ENCODE results near the gene GLT1D1. TPM values are rescaled to one million over a fixed set of nuclear protein-coding genes. Genes with fewer than 3 reads are reported as not detected.

GLT1D1 gene
- polyA plus RNA-seq, 1 donor = 0.91 TPM

DNA sequence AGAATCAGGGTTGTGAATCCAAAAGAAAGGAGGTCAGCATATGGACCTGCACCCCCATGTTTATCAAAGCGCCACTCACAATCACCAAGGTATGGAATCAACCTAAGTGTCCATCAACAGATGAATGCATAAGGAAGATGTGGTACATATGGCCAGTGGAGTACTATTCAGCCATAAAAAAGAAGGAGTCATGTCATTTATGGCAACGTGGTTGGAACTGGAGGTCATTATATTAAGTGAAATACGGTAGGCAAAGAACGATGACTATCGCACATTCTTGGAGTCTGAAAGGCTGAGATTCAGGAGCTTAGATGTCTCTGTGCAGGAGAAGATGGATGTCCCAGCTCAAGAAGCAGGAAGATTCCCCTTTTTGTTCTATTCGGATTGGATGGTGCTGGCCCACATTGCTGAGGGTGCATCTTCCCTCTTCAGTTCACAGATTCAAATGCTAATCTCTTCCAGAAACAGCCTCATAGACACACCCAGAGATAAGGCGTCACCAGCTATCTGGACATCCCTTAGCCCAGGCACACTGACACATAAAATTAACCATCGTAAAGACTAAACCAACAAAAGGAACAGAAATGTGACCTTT is 108.1 kb downstream of the GLT1D1 start:
- DNase-seq = no peak
- 17% methylated on average over 1 of the region's 8 CpGs for WGBS (ENCODE audit: insufficient coverage, low lambda C conversion rate)
- H3K9me3 ChIP-seq (ENCODE audit: control insufficient read depth, low read depth, low read length) = no peaks in the 10 kb centered on the region
- H3K27ac ChIP-seq (ENCODE audit: low read length) = no peak overlapping the region
- H3K36me3 ChIP-seq (ENCODE audit: control insufficient read depth, insufficient read depth, low read length) = no peaks in the 10 kb centered on the region
- H3K4me1 ChIP-seq (ENCODE audit: control insufficient read depth, insufficient read depth, low read length) = no peaks in the 10 kb centered on the region
- H3K4me3 ChIP-seq (ENCODE audit: low read length) = no peak overlapping the region
- H3K27me3 ChIP-seq (ENCODE audit: control insufficient read depth, insufficient read depth, low read length) = no peaks in the 10 kb centered on the region

GRCh38 chr12:128961957-128962356 is 108.7 kb downstream of the GLT1D1 start:
- H3K4me3 ChIP-seq (ENCODE audit: low read length) = no peak overlapping the region
- H3K9me3 ChIP-seq (ENCODE audit: control insufficient read depth, low read depth, low read length) = no peaks in the 10 kb centered on the region
- no peaks in the 10 kb centered on the region for H3K36me3 ChIP-seq (ENCODE audit: control insufficient read depth, insufficient read depth, low read length)
- H3K4me1 ChIP-seq (ENCODE audit: control insufficient read depth, insufficient read depth, low read length) = no peaks in the 10 kb centered on the region
- H3K27ac ChIP-seq (ENCODE audit: low read length) = no peak overlapping the region
- H3K27me3 ChIP-seq (ENCODE audit: control insufficient read depth, insufficient read depth, low read length) = no peaks in the 10 kb centered on the region
- whole genome bisulfite sequencing (ENCODE audit: insufficient coverage, low lambda C conversion rate) = no CpG with 5 or more reads among the region's 11 CpGs
- DNase-seq = no peak

GRCh38 chr12:128966203-128966810 is 113.0 kb downstream of the GLT1D1 start:
- DNase-seq = no peak
- Histone ChIP-seq H3K27me3 (ENCODE audit: control insufficient read depth, insufficient read depth, low read length) (peaks cover 16% of the 10 kb centered on the region), H3K36me3 (ENCODE audit: control insufficient read depth, insufficient read depth, low read length) (no peaks in the 10 kb centered on the region), H3K27ac (ENCODE audit: low read length) (no peak overlapping the region), H3K4me1 (ENCODE audit: control insufficient read depth, insufficient read depth, low read length) (no peaks in the 10 kb centered on the region), H3K4me3 (ENCODE audit: low read length) (no peak overlapping the region), H3K9me3 (ENCODE audit: control insufficient read depth, low read depth, low read length) (no peaks in the 10 kb centered on the region)
- no CpG with 5 or more reads among the region's 6 CpGs for WGBS (ENCODE audit: insufficient coverage, low lambda C conversion rate)

DNA sequence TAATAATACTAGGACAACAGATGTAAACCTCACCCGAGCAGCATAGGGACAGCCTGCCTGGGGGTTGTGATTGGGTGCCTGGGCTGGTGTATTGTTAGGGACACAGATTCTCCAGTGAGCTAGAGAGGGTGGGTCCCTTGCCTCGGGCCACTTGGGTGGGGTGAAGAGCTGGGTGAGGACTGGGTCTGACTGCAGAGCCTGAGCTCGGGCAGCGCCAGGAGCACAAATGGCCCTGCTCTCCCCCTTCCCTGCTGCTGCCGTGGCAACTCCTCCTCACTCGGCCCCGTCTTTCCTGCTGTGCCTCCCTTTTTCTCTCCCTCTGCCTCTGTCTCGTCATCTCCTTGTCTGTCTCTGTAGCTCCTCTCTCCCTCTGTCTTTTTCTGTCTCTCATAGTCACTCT is 115.4 kb downstream of the GLT1D1 start:
- Histone ChIP-seq H3K27me3 (ENCODE audit: control insufficient read depth, insufficient read depth, low read length) (peaks cover 16% of the 10 kb centered on the region), H3K36me3 (ENCODE audit: control insufficient read depth, insufficient read depth, low read length) (no peaks in the 10 kb centered on the region), H3K4me3 (ENCODE audit: low read length) (no peak overlapping the region), H3K27ac (ENCODE audit: low read length) (no peak overlapping the region), H3K9me3 (ENCODE audit: control insufficient read depth, low read depth, low read length) (no peaks in the 10 kb centered on the region), H3K4me1 (ENCODE audit: control insufficient read depth, insufficient read depth, low read length) (no peaks in the 10 kb centered on the region)
- no peak for DNase-seq
- 40% methylated on average over 1 of the region's 8 CpGs for WGBS (ENCODE audit: insufficient coverage, low lambda C conversion rate)

DNA sequence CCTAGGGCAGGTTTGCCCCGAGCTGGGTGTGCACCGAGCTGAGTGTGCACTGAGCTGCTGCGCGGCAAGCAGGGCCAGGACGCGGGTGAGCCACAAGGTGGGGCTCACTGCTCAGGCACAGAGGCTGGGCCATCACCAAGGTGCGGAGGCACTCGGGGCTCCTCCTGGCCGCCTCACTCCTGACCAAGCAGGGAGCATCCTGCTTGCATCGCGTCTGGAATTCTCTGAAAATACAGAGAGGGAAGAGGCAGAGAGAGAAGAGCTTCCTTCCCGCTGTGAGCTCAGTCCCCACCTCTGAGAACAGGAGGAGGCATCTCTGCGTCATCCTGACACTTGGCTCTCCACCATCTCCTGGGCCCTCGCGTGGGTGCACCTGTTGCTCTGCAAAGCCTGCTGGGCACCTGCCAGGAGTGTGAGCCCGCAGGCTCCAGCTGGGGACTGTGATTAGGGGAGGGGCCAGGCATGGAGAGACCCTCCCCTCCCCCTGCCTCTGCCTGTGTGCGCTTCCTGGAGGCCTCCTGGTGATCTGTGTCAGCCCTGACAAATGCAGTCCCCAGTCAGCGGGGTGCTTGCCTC is 116.3 kb downstream of the GLT1D1 start:
- no peak overlapping the region for H3K4me3 ChIP-seq (ENCODE audit: low read length)
- no peak overlapping the region for H3K27ac ChIP-seq (ENCODE audit: low read length)
- H3K4me1 ChIP-seq (ENCODE audit: control insufficient read depth, insufficient read depth, low read length) = no peaks in the 10 kb centered on the region
- no CpG with 5 or more reads among the region's 18 CpGs for WGBS (ENCODE audit: insufficient coverage, low lambda C conversion rate)
- peaks cover 20% of the 10 kb centered on the region for H3K27me3 ChIP-seq (ENCODE audit: control insufficient read depth, insufficient read depth, low read length)
- no peaks in the 10 kb centered on the region for H3K36me3 ChIP-seq (ENCODE audit: control insufficient read depth, insufficient read depth, low read length)
- DNase-seq = peak in 1 of 2 donors; percentile 14
- H3K9me3 ChIP-seq (ENCODE audit: control insufficient read depth, low read depth, low read length) = no peaks in the 10 kb centered on the region

DNA sequence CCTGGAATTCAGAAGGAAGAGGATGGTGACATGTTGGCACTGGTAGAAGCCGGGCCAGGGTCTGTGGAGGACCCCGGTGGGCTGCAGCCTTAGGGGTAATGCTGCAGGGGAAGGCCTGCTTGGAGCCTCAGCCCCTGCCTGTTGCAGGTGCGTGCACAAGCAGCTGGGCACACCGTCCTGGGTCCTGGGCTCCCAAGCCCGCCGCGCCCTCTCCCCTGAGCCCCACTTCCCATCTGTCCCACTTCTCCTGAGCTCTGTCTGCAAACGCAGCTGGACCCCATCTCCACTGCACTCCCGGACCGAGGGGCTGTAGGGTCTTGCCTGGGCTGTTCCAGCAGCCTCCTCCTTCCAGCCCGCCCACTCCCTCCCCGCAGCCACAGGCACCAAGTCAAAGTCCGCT is 116.8 kb downstream of the GLT1D1 start:
- Histone ChIP-seq H3K4me3 (ENCODE audit: low read length) (no peak overlapping the region), H3K9me3 (ENCODE audit: control insufficient read depth, low read depth, low read length) (no peaks in the 10 kb centered on the region), H3K36me3 (ENCODE audit: control insufficient read depth, insufficient read depth, low read length) (no peaks in the 10 kb centered on the region), H3K27me3 (ENCODE audit: control insufficient read depth, insufficient read depth, low read length) (peaks cover 23% of the 10 kb centered on the region), H3K4me1 (ENCODE audit: control insufficient read depth, insufficient read depth, low read length) (no peaks in the 10 kb centered on the region), H3K27ac (ENCODE audit: low read length) (no peak overlapping the region)
- no peak for DNase-seq
- WGBS (ENCODE audit: insufficient coverage, low lambda C conversion rate) = no CpG with 5 or more reads among the region's 13 CpGs

GRCh38 chr12:128970941-128971340 is 117.7 kb downstream of the GLT1D1 start:
- H3K27me3 ChIP-seq (ENCODE audit: control insufficient read depth, insufficient read depth, low read length) = peaks cover 24% of the 10 kb centered on the region
- no peaks in the 10 kb centered on the region for H3K36me3 ChIP-seq (ENCODE audit: control insufficient read depth, insufficient read depth, low read length)
- H3K27ac ChIP-seq (ENCODE audit: low read length) = no peak overlapping the region
- no peak for DNase-seq
- H3K4me1 ChIP-seq (ENCODE audit: control insufficient read depth, insufficient read depth, low read length) = no peaks in the 10 kb centered on the region
- no peak overlapping the region for H3K4me3 ChIP-seq (ENCODE audit: low read length)
- 100% methylated on average over 3 of the region's 13 CpGs for WGBS (ENCODE audit: insufficient coverage, low lambda C conversion rate)
- H3K9me3 ChIP-seq (ENCODE audit: control insufficient read depth, low read depth, low read length) = no peaks in the 10 kb centered on the region

GRCh38 chr12:128971802-128972201 is 118.5 kb downstream of the GLT1D1 start:
- no CpG with 5 or more reads among the region's 11 CpGs for WGBS (ENCODE audit: insufficient coverage, low lambda C conversion rate)
- Histone ChIP-seq H3K27me3 (ENCODE audit: control insufficient read depth, insufficient read depth, low read length) (peaks cover 28% of the 10 kb centered on the region), H3K27ac (ENCODE audit: low read length) (no peak overlapping the region), H3K36me3 (ENCODE audit: control insufficient read depth, insufficient read depth, low read length) (no peaks in the 10 kb centered on the region), H3K4me1 (ENCODE audit: control insufficient read depth, insufficient read depth, low read length) (no peaks in the 10 kb centered on the region), H3K9me3 (ENCODE audit: control insufficient read depth, low read depth, low read length) (no peaks in the 10 kb centered on the region), H3K4me3 (ENCODE audit: low read length) (no peak overlapping the region)
- DNase-seq = no peak

- Histone ChIP-seq H3K27me3 (ENCODE audit: control insufficient read depth, insufficient read depth, low read length) (peaks cover 28% of the 10 kb centered on the region), H3K27ac (ENCODE audit: low read length) (no peak overlapping the region), H3K4me1 (ENCODE audit: control insufficient read depth, insufficient read depth, low read length) (no peaks in the 10 kb centered on the region), H3K9me3 (ENCODE audit: control insufficient read depth, low read depth, low read length) (no peaks in the 10 kb centered on the region), H3K36me3 (ENCODE audit: control insufficient read depth, insufficient read depth, low read length) (no peaks in the 10 kb centered on the region), H3K4me3 (ENCODE audit: low read length) (no peak overlapping the region)
- WGBS (ENCODE audit: insufficient coverage, low lambda C conversion rate) = 33% methylated on average over 2 of the region's 20 CpGs
- no peak for DNase-seq
Measured at GRCh38 chr12:128973883-128974681, 120.8 kb downstream of the GLT1D1 start.

GRCh38 chr12:128974881-128975280 is 121.6 kb downstream of the GLT1D1 start:
- H3K9me3 ChIP-seq (ENCODE audit: control insufficient read depth, low read depth, low read length) = no peaks in the 10 kb centered on the region
- no peak overlapping the region for H3K27ac ChIP-seq (ENCODE audit: low read length)
- H3K27me3 ChIP-seq (ENCODE audit: control insufficient read depth, insufficient read depth, low read length) = peaks cover 20% of the 10 kb centered on the region
- no peak for DNase-seq
- no CpG with 5 or more reads among the region's 11 CpGs for WGBS (ENCODE audit: insufficient coverage, low lambda C conversion rate)
- H3K4me3 ChIP-seq (ENCODE audit: low read length) = no peak overlapping the region
- H3K36me3 ChIP-seq (ENCODE audit: control insufficient read depth, insufficient read depth, low read length) = no peaks in the 10 kb centered on the region
- H3K4me1 ChIP-seq (ENCODE audit: control insufficient read depth, insufficient read depth, low read length) = no peaks in the 10 kb centered on the region

Data from large intestine (tissue), 3 donors.